CD4-positive, alpha-beta T cell treated with Interleukin-6 for 4 hours (primary cell): ENCODE measurements around the gene PTPRN2.
"Not testable (repeated sequence)": the region's sequence is repeated elsewhere in the genome, so short reads cannot be mapped to it uniquely, and the experiment has no call there.

Experiments
- DNase-seq: peaks from one replicate; pipeline ENCODE4 v3.0.0-alpha.2; 2020; ENCODE audit warnings: mixed read lengths

PTPRN2 gene

GRCh38 chr7:158396982-158397862 lies 190.4 kb downstream of the PTPRN2 start:
- no peak for DNase-seq

GRCh38 chr7:158396301-158396905 lies 191.2 kb downstream of the PTPRN2 start:
- DNase-seq: no peak

- no peak for DNase-seq
Measured at GRCh38 chr7:158395780-158396278, 191.8 kb downstream of the PTPRN2 start.

GRCh38 chr7:158395349-158395748 lies 192.3 kb downstream of the PTPRN2 start:
- DNase-seq: no peak

DNA sequence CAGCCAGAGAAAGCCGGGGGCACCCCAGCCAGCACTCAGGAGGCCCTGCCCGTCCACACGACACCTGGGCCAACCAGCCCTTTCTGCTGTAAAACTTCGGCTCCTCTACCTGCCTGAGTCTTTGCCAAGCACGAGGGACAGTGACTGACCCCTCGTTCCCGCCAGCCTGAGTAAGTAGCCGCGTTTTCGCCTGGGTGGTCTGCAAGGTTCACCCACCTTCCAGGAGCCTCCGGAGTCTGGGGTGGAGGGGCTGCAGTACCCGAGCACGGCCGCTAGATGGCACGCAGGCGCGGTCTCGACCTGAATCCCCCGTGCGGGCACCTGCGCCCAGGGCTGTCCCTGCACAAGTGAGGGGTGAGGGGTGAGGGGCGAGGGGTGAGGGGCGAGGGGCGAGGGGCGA lies 192.7 kb downstream of the PTPRN2 start:
- peak; percentile 41 for DNase-seq

- no peak for DNase-seq
Measured at GRCh38 chr7:158393926-158394625, 193.5 kb downstream of the PTPRN2 start.

DNA sequence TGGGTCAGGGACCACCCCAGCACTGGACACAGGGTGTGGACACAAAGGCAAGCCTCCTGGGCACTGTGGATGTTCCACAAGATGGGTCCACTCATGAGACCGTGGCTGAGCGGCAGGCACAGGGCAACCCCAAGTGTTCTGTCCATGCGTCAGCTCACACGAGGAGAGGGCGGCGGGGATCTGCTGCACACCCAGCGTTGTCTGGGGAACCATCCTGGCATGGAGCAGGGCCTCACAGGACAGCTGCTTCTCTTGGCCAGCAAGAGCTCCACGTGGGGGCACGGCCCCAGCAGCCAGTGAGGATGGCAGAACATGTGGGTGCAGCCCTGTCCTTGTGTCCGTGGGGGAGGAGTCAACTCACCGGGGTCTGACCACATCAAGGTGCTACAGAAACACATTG lies 195.4 kb downstream of the PTPRN2 start:
- DNase-seq: no peak

DNA sequence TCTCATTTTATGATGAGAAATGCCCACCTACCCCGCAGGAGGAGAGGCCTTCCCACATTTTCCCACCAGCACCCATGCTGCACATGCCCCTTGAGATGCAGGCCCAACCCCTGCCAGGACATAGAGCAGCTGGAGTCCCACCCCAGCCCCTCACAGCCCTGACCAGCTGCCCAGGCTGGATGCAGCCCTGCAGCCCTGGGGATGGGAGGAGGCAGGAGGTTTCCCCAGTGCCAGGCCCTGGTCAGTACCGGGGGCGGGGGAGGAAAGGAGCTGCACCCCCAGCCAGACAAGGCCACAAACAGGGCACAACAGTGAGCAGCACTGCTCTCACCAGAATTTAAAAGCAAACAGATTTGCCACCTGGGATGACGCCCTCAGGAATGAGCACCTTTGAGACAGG lies 196.1 kb downstream of the PTPRN2 start:
- no peak for DNase-seq

GRCh38 chr7:158391141-158391540 lies 196.5 kb downstream of the PTPRN2 start:
- DNase-seq: no peak

GRCh38 chr7:158390460-158390859 lies 197.2 kb downstream of the PTPRN2 start:
- no peak for DNase-seq

DNA sequence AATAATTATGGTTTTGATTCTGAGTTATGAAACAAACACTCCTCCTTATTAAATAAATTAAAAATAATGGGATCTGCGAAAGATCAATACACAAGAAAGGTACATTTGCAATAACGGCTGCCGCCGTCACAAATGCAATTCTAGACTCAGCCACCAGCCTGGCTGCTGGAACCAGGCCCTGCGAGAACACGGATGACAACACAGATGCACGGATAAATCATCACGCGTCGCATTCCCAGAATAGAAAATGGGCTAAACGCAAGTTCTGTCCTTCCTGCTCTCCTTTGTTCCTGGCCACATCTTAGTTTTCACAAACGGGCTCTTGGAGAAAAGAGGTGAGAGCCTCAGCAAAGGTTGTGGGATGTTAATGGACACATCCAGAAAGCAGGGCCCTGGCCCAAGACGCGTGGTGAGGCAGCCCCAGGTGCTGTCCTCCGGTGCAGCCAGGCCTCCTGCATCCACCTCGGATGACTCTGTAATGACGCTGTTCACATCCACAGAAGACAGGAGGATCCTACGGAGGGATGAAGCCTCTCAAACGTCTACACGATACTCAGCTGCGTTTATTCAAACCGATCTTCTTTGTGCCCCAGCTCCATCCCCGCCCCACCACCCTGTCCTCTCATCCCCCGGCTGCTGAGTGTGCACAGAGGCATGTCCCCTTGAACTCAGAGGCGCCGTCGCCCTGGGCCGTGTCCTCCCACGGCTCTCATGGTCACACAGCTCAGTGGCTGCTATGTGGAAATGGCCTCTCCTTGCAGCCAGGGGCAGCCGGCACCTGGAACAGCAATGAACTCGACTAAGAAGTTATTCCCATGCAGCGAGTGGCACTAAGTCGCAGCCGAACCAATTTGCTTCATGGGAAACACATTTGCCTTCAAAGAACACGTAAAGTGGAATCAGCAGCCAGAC lies 197.9 kb downstream of the PTPRN2 start:
- no peak for DNase-seq

- DNase-seq: no peak
Measured at GRCh38 chr7:158388928-158389327, 198.7 kb downstream of the PTPRN2 start.

- no peak for DNase-seq
Measured at GRCh38 chr7:158388072-158388471, 199.6 kb downstream of the PTPRN2 start.

GRCh38 chr7:158387546-158387891 lies 200.1 kb downstream of the PTPRN2 start:
- DNase-seq: no peak

DNA sequence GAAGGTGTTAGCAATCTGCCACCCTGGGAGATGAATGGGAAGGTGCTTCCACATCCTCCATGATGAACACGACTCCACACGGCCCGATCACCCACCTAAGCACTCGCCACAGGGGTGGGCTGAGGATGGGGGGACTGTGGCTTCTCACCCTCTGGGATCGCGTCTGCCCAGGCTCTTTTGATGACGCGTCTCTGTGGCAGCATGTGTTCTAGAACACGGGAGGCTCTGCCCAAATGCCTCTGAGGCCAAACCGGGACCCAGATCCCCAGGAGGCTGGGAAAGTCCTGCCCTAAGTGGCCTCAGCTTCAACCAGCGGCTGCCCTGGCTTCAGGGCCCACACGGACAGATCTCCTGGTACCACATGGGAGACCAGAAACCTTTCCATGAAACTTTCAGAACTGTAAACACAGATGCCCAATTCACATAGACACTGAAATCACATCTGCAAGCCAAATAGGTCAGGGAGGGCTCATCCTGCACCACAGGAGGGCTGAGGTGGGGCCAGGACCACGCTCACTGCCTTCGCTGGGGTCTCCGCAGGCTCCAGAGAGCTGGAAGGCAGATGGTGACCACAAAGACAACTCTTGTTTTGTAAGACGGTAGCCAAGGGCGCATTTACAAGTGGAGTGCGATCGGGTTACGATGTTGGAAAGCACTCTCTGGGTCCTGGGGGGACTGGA lies 200.6 kb downstream of the PTPRN2 start:
- DNase-seq: no peak

- DNase-seq: no peak
Measured at GRCh38 chr7:158386355-158386618, 201.3 kb downstream of the PTPRN2 start.

DNA sequence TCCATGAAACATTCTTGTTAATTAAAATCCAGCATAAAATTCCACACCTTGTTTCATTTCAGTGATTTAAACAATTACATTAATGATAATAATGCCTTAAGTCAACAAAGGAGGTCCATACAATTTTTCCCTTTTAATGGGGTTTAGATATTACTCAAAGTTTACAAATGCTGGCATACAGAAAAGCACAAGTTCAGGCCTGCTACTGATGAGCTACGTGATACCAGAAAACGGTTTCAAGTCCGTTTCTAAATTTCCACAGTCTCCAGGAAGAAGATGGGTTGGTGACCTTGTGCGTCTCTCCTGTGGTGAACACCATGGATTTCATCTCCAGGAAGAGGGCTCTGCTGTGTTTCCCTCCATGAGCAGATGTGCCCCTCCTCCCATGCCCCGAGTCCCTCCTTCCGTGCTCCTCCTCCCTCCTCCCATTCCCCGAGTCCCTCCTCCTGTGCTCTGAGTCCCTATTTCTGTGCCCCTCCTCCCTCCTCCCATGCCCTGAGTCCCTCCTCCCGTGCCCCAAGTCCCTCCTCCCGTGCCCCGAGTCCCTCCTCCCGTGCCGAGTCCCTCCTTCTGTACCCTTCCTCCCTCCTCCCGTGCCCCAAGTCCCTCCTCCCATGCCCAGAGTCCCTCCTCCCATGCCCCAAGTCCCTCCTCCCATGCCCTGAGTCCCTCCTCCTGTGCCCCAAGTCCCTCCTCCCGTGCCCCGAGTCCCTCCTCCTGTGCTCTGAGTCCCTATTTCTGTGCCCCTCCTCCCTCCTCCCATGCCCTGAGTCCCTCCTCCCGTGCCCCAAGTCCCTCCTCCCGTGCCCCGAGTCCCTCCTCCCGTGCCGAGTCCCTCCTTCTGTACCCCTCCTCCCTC lies 201.9 kb downstream of the PTPRN2 start:
- not testable (repeated sequence) for DNase-seq

- DNase-seq: no peak
Measured at GRCh38 chr7:158384746-158385145, 202.9 kb downstream of the PTPRN2 start.

DNA sequence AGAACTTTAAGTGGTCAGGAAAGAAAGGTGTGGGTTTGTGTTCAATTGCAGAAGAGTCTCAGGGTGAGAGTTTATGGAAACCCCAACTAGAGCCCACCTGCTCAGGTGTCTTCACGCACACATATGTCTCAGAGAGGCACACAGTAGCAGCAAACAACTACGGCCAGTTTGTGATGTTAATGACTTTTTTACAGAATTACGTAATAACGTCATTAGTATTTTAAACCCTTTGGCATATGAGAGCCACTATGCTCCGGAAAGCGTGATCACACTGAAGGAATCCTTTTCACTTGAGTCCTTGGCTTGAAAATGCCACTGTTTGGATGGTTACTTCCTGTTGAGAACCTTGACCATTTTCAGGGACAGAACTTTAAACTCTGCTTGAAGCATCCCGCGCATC lies 204.0 kb downstream of the PTPRN2 start:
- no peak for DNase-seq

DNA sequence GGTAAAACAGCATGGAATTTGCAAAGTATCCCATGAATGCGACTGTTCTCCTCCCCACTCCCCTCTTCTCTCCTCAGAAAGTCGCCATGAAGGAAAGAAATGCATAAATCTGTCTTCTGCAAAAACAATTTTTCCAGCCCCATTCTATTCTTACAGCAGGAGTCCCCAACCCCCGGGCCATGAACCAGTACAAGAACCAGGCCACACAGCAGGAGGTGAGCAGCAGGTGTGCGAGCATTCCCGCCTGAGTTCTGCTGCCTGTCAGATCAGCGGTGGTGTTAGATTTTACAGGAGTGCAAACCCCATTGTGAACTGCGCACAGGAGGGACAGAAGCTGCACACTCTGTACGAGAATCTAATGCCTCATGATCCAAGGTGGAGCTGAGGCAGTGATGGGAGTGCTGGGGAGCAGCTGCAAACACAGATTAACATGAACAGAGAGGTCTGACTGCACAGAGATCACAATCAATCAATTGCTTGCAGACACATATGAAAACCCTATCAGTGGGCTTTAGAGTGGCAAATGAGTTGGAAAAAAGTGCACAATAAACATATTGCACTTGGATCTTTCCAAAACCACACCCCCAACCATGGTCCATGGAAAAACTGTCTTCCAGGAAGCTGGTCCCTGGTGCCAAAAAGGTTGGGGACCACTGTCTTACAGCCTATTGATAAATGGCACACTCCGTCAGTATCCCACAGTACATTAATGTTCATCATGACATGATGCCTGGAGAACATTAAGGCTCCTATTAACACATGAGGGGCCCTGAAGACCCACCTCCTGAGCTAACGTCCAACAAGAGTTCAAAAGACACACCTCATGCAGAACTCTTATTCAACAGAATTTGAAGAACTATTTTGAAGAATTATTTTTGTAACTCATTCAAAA lies 205.0 kb downstream of the PTPRN2 start:
- no peak for DNase-seq
